ENCODE data around the gene PBXIP1.

PBXIP1 gene

DNA sequence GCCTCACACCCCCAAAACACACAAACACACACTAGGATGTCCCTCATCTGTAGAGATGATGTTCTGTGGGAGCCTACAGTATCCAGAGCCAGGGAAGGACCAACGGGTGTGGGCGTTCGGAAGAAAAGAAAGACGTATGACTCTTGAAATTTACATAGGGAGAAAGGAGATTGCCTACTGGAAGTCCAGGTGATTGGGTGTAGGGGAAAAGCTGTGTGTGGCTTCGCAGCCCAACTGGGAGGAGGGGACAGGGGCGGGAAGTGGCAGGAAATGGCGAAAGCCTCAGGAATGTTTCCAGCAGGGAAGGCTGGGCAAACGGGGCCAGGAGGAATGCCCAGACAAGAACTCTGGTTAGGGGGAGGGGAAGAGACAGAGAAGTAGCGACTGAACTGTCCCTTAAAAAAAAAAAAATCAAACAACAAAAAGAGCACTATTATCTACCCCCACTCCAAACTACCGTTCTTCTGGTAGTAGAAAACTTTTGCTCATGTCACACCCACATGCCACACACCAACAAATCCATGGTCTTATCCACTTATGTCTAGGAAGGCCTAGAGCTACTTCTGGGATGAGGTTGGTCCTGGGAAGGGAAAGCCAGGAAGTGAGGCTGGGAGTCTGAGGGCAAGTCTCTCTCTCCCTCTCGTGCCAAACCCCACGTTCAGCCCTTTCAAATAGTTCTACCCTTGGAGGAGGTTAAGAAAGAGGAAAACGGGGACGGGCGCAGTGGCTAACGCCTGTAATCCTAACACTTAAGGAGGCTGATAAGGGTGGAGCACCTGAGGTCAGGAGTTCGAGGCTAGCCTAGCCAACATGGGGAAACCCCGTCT, 16.8 kb upstream of the PBXIP1 start:
- no peak for DNase-seq (ENCODE audit: low spot score)

GRCh38 chr1:154972213-154972516, 16.3 kb upstream of the PBXIP1 start:
- no peak for DNase-seq (ENCODE audit: low spot score)

- no peak for DNase-seq (ENCODE audit: low spot score)
Observed at GRCh38 chr1:154971341-154971998, 15.6 kb upstream of the PBXIP1 start.

- DNase-seq (ENCODE audit: low spot score) = peak; percentile 57
Observed at GRCh38 chr1:154970631-154971340, 14.9 kb upstream of the PBXIP1 start, which contains the start of gene SHC1. Gene SHC1, minus strand, starts transcription at chr1:154970747. Its CDS starts 221 bp downstream, at chr1:154970526.

GRCh38 chr1:154969860-154970452, 14.1 kb upstream of the PBXIP1 start:
- DNase-seq (ENCODE audit: low spot score) = no peak

DNA sequence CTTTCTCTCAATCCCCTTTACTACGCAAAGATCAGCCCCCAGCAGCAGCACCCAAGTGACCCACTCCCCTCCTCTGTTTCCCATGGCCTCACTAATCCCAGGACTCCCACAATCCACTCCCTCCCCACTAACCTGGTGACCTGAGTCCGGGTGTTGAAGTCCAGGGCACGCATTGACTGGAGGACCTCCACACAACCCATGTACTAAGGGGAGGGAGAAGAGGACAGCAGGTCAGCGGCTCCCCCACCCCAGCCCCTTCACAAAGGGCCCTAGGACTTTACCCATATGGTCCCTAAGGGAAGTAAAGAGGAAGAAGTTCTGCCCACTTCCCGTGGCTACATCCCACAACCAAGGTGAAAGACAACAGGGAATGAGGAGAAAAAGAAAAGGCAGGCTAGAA, 13.3 kb upstream of the PBXIP1 start:
- no peak for DNase-seq (ENCODE audit: low spot score)

DNA sequence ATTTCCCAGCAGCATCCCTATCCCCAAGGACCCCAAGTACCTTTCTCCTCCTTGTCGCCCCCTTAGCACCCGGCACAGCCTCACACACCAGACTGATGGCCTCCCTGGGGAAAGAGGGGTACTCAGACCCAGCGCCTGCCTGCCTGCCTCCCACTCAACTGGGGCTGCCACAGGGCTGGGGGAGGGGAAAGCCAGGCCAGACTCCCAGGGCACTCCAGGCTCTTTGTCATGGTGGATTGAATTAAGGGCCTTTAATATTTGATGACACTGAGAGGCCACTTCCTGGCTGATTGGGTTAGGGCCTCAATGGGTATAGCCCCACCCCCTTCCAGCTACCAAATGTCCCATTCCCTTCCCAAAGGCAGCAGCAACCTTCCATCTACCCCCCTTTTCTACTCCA, 12.8 kb upstream of the PBXIP1 start:
- DNase-seq (ENCODE audit: low spot score) = no peak

GRCh38 chr1:154967331-154967950, 11.5 kb upstream of the PBXIP1 start:
- no peak for DNase-seq (ENCODE audit: low spot score)

- DNase-seq (ENCODE audit: low spot score) = no peak
Observed at GRCh38 chr1:154966111-154966510, 10.2 kb upstream of the PBXIP1 start.

- DNase-seq (ENCODE audit: low spot score) = no peak
Observed at GRCh38 chr1:154964359-154964758, 8.5 kb upstream of the PBXIP1 start.

DNA sequence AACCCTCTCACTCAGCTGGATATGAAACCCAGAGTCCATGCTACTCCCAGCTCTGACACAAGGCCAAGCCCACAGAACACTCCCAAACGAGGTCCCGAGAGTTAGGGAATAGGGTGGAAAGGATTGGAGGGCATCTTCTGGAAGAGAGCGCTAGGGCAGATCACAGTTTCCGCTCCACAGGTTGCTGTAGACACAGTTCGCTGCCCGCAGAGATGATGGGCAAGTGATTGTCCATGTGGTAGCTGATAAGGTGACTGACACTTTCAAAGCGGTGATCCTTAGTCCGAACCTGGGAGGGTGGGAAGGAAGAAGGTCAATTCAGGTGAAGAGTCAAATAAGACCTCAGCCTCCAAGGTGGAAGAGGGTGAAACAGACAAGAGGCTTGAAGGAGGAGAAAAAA, 7.7 kb upstream of the PBXIP1 start:
- DNase-seq (ENCODE audit: low spot score) = no peak

GRCh38 chr1:154962795-154963330, 7.0 kb upstream of the PBXIP1 start:
- no peak for DNase-seq (ENCODE audit: low spot score)

GRCh38 chr1:154962156-154962749, 6.4 kb upstream of the PBXIP1 start:
- DNase-seq (ENCODE audit: low spot score) = no peak

- DNase-seq (ENCODE audit: low spot score) = peak; percentile 83
Observed at GRCh38 chr1:154961207-154962155, 5.6 kb upstream of the PBXIP1 start, which contains the start of gene PYGO2. Gene PYGO2, minus strand, starts transcription at chr1:154961782. Its CDS starts 206 bp downstream, at chr1:154961576.

- DNase-seq (ENCODE audit: low spot score) = no peak
Observed at GRCh38 chr1:154960446-154961136, 4.7 kb upstream of the PBXIP1 start.

GRCh38 chr1:154959426-154959780, 3.5 kb upstream of the PBXIP1 start:
- no peak for DNase-seq (ENCODE audit: low spot score)

- DNase-seq (ENCODE audit: low spot score) = no peak
Observed at GRCh38 chr1:154958681-154959425, 3.0 kb upstream of the PBXIP1 start.

DNA sequence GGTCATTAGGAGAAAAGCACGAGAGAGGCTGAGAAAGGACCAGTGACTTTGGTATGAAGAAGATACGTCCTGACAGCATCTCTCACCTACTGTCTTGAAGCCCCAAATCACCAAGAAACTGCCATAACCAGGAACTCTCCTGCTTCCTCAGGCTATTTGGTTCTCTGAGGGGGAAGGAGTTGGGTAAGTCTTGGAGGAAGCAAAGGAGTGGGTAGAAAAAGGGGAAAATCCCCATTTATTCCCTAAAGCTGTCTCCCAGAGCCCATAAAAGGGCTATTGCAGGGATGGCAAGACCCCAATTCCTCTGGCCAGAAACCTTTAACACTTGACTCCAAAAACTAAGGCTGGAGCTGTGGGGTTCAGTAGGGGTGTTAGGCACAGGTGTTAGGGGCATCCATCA, 2.1 kb upstream of the PBXIP1 start:
- no peak for DNase-seq (ENCODE audit: low spot score)

DNA sequence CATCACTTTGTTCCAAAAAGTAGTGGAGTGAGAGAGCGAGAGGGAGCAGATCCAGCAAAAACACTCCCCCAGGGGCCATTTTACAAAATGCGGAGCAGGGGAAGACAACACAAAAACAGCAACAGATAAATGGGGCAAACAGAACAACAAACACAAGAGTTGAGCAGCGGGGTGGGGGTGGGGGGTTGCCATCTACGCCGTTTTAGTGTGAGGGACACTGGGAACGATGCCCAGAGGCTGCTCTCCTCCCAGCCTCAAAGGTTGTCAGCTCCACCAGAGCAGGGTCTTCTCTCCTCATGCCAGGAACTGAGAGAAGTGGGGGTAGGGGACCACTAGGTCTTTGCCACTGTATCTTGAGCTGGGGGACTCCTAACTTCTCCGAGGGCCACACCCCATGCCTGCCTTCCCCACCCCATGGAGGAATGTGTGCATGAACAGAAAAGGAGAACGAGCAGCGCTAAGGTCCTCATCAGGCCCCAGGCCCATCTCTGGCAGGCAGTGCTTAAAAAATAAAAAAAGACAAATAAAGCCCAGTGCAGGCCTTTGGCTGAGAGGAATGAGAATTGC, 1.3 kb upstream of the PBXIP1 start:
- DNase-seq (ENCODE audit: low spot score) = no peak
